ENCODE measurements around the gene ENHO. TPM values are rescaled to one million over a fixed set of nuclear protein-coding genes. Genes with fewer than 3 reads are reported as not detected.

The ENHO gene
- total and polyA plus RNA-seq, 2 experiments from 2014 or later = not detected

DNA sequence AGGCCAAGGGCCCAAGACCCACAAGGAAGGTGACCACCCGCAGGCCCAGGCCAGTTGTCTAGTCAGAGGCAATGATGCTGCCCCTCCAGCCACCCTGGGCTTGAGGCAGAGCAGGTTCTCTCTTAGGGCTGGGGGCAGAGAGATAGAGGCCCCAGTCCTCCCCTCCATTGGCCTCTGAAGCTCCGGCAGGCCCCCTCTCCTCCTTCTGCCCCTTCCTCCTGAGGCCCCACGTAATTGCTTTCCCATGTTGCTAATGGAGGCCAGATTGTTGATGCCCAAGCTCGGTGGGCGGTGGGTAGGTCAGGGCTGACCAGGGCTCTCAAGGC, 26.6 kb upstream of the ENHO start:
- Histone ChIP-seq H3K9ac (no peak overlapping the region), H3K79me2 (ENCODE audit: insufficient read depth) (no peaks in the 10 kb centered on the region), H3K9me3 (ENCODE audit: low read depth) (no peaks in the 10 kb centered on the region), H3F3A (ENCODE audit: insufficient read depth) (no peaks in the 10 kb centered on the region), H3K27me3 (replicated peaks; ENCODE audit: insufficient read depth) (no peaks in the 10 kb centered on the region; the same call in 1 of the 2 replicates), H3K27ac (no peak overlapping the region), H3K36me3 (ENCODE audit: low read depth) (no peaks in the 10 kb centered on the region), H4K20me1 (ENCODE audit: insufficient read depth) (no peaks in the 10 kb centered on the region), H3K4me3 (no peak overlapping the region), H3K4me2 (ENCODE audit: unreplicated experiment) (no peak overlapping the region), H2AFZ (no peak overlapping the region), H3K9me2 (ENCODE audit: insufficient read depth) (no peaks in the 10 kb centered on the region), H3K4me1 (ENCODE audit: insufficient read depth) (no peaks in the 10 kb centered on the region)
- TF ChIP-seq EZH2 (IDR thresholded peaks at IDR 0.05; ENCODE audit: insufficient read depth, poor library complexity, severe bottlenecking) (no peak), EZH2phosphoT487 (IDR thresholded peaks at IDR 0.05; ENCODE audit: insufficient read depth, low read depth) (no peak)
- DNase-seq = no peak
- WGBS, 2 experiments (ENCODE audit: low coverage in 1 of 2, low lambda C conversion rate in 2 of 2, missing lambda C conversion rate in 2 of 2) = 72 to 74% methylated on average over 4 to 5 of the region's 5 CpGs
- in situ Hi-C loops (cut with MboI) = no loop called here

GRCh38 chr9:34547960-34548611, 25.3 kb upstream of the ENHO start:
- DNase-seq = peak; percentile 84
- Histone ChIP-seq H3K9me2 (ENCODE audit: insufficient read depth) (no peaks in the 10 kb centered on the region), H3K79me2 (ENCODE audit: insufficient read depth) (no peaks in the 10 kb centered on the region), H3K9ac (no peak overlapping the region), H3K36me3 (ENCODE audit: low read depth) (no peaks in the 10 kb centered on the region), H3K4me2 (ENCODE audit: unreplicated experiment) (no peak overlapping the region), H3K27me3 (replicated peaks; ENCODE audit: insufficient read depth) (no peaks in the 10 kb centered on the region; the same call in 1 of the 2 replicates), H3K27ac (no peak overlapping the region), H3K4me1 (ENCODE audit: insufficient read depth) (no peaks in the 10 kb centered on the region), H3K9me3 (ENCODE audit: low read depth) (no peaks in the 10 kb centered on the region), H4K20me1 (ENCODE audit: insufficient read depth) (no peaks in the 10 kb centered on the region), H3F3A (ENCODE audit: insufficient read depth) (no peaks in the 10 kb centered on the region), H2AFZ (no peak overlapping the region), H3K4me3 (no peak overlapping the region)
- 4 to 11% methylated on average over 13 of the region's 13 CpGs for whole genome bisulfite sequencing, 2 experiments (ENCODE audit: low coverage in 1 of 2, low lambda C conversion rate in 2 of 2, missing lambda C conversion rate in 2 of 2)
- TF ChIP-seq EZH2 (IDR thresholded peaks at IDR 0.05; ENCODE audit: insufficient read depth, poor library complexity, severe bottlenecking) (no peak), EZH2phosphoT487 (IDR thresholded peaks at IDR 0.05; ENCODE audit: insufficient read depth, low read depth) (no peak)
- in situ Hi-C loops (cut with MboI) = no loop called here

- 50 to 52% methylated on average over 16 of the region's 16 CpGs for WGBS, 2 experiments (ENCODE audit: low coverage in 1 of 2, low lambda C conversion rate in 2 of 2, missing lambda C conversion rate in 2 of 2)
- no peaks in the 10 kb centered on the region for H3K36me3 ChIP-seq (ENCODE audit: low read depth)
- no peaks in the 10 kb centered on the region for H3K9me3 ChIP-seq (ENCODE audit: low read depth)
- H3K79me2 ChIP-seq (ENCODE audit: insufficient read depth) = no peaks in the 10 kb centered on the region
- no peak overlapping the region for H2AFZ ChIP-seq
- H3K9me2 ChIP-seq (ENCODE audit: insufficient read depth) = no peaks in the 10 kb centered on the region
- peak; percentile 92 for DNase-seq
- TF ChIP-seq EZH2phosphoT487 (IDR thresholded peaks at IDR 0.05; ENCODE audit: insufficient read depth, low read depth) = no peak
- no peak for TF ChIP-seq EZH2 (IDR thresholded peaks at IDR 0.05; ENCODE audit: insufficient read depth, poor library complexity, severe bottlenecking)
- in situ Hi-C loops (cut with MboI) = no loop called here
- no peak overlapping the region for H3K4me2 ChIP-seq (ENCODE audit: unreplicated experiment)
- no peaks in the 10 kb centered on the region; the same call in 1 of the 2 replicates for H3K27me3 ChIP-seq (replicated peaks; ENCODE audit: insufficient read depth)
- H3F3A ChIP-seq (ENCODE audit: insufficient read depth) = no peaks in the 10 kb centered on the region
- H3K27ac ChIP-seq = no peak overlapping the region
- no peaks in the 10 kb centered on the region for H4K20me1 ChIP-seq (ENCODE audit: insufficient read depth)
- H3K4me1 ChIP-seq (ENCODE audit: insufficient read depth) = no peaks in the 10 kb centered on the region
- no peak overlapping the region for H3K4me3 ChIP-seq
- no peak overlapping the region for H3K9ac ChIP-seq
Measured at GRCh38 chr9:34546834-34547827, 24.3 kb upstream of the ENHO start.

DNA sequence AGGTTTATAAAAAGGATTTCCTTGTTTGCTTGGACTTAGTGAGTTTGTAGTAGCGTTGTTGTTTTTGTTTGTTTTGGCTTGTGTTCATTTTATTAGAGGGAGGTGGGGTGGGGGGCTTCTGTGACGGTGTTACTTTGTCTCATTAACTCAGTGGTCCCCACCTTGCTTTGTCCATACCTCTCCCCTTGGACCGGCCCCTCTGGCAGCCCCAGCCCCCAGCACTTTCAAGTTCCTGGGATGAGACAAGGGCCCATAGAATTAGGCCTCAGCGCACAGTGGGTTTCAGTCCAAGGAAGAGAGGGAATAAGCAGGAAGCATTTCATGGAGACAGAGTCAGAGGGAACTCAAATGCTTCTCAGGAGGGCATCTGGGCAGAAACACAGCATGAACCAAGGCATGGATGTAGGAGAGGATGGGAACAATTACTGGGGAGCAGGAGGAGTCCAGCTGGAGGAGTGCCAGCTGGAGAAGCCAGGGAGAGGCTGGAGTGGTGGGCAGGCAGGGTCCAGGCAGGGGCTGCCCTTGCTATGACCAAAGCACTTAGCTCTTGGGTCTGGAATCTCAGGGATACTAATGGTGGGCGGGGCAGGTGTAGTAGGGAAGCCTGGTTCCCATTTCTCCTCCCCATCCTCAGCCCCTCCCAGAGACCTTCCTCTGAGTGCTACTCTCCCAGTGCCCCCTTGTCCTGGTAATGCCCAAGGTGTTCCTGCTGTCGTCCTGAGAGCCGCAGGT, 23.5 kb upstream of the ENHO start:
- Histone ChIP-seq H3K9ac (no peak overlapping the region), H4K20me1 (ENCODE audit: insufficient read depth) (no peaks in the 10 kb centered on the region), H3K36me3 (ENCODE audit: low read depth) (no peaks in the 10 kb centered on the region), H3K9me3 (ENCODE audit: low read depth) (no peaks in the 10 kb centered on the region), H3K4me2 (ENCODE audit: unreplicated experiment) (no peak overlapping the region), H3K27ac (no peak overlapping the region), H3F3A (ENCODE audit: insufficient read depth) (no peaks in the 10 kb centered on the region), H3K27me3 (replicated peaks; ENCODE audit: insufficient read depth) (no peaks in the 10 kb centered on the region; the same call in 1 of the 2 replicates), H3K79me2 (ENCODE audit: insufficient read depth) (no peaks in the 10 kb centered on the region), H3K4me3 (no peak overlapping the region), H3K9me2 (ENCODE audit: insufficient read depth) (no peaks in the 10 kb centered on the region), H3K4me1 (ENCODE audit: insufficient read depth) (no peaks in the 10 kb centered on the region), H2AFZ (no peak overlapping the region)
- in situ Hi-C loops (cut with MboI) = no loop called here
- no peak for DNase-seq
- TF ChIP-seq EZH2phosphoT487 (IDR thresholded peaks at IDR 0.05; ENCODE audit: insufficient read depth, low read depth) (no peak), EZH2 (IDR thresholded peaks at IDR 0.05; ENCODE audit: insufficient read depth, poor library complexity, severe bottlenecking) (no peak)
- 76 to 81% methylated on average over 7 of the region's 7 CpGs for WGBS, 2 experiments (ENCODE audit: low coverage in 1 of 2, low lambda C conversion rate in 2 of 2, missing lambda C conversion rate in 2 of 2)

Data from GM23248 (cell line).